SJCRH30 (cell line): ENCODE results near the gene CTNNAL1. TPM values are rescaled to one million over a fixed set of nuclear protein-coding genes. Genes with fewer than 3 reads are reported as not detected.
"Not testable (repeated sequence)": the region's sequence is repeated elsewhere in the genome, so short reads cannot be mapped to it uniquely, and the experiment has no call there.

Source experiments
- DNase-seq, 2 experiments: peaks; one replicate each; pipeline ENCODE4 v3.0.0-alpha.2; 2015 to 2020
- H3K27ac ChIP-seq: fragments of 250-450 bp; sonication (Bioruptor Pico); 2 replicates; pipeline ENCODE4 v1.5.1; 2020; ENCODE audit warnings: mild to moderate bottlenecking, moderate library complexity
- H3K27me3 ChIP-seq: fragments of 250-450 bp; sonication (Bioruptor Pico); 2 replicates; pipeline ENCODE4 v1.5.1; 2020; ENCODE audit warnings: mild to moderate bottlenecking, moderate library complexity
- H3K36me3 ChIP-seq: fragments of 250-450 bp; sonication (Bioruptor Pico); 2 replicates; pipeline ENCODE4 v1.5.1; 2020; ENCODE audit warnings: mild to moderate bottlenecking, moderate library complexity
- H3K4me1 ChIP-seq: fragments of 250-450 bp; sonication (Bioruptor Pico); 2 replicates; pipeline ENCODE4 v1.5.1; 2020; ENCODE audit warnings: mild to moderate bottlenecking, moderate library complexity
- H3K4me3 ChIP-seq: fragments of 250-450 bp; sonication (Bioruptor Pico); 2 replicates; pipeline ENCODE4 v1.5.1; 2020; ENCODE audit warnings: mild to moderate bottlenecking, moderate library complexity
- H3K9me3 ChIP-seq: fragments of 250-450 bp; sonication (Bioruptor Pico); replicated peaks from 2 replicates; pipeline ENCODE4 v1.5.1; 2020; ENCODE audit warnings: mild to moderate bottlenecking, moderate library complexity
- total RNA-seq: library from RNA; depleted of rRNA; stranded (reverse); fragments of >200 nt; shearing (Covaris generic); gene quantifications from 2 replicates; pipeline ENCODE4 v1.2.3, GENCODE V29; 2014; rRNA removed

Gene CTNNAL1
- total RNA-seq, 1 experiment from 2014 or later = 89.7 TPM

- H3K36me3 ChIP-seq = peaks cover 45% of the 10 kb centered on the region
- no peak overlapping the region for H3K27ac ChIP-seq
- peaks cover 14% of the 10 kb centered on the region for H3K4me1 ChIP-seq
- no peak overlapping the region for H3K4me3 ChIP-seq
- H3K27me3 ChIP-seq = no peaks in the 10 kb centered on the region
- no peaks in the 10 kb centered on the region for H3K9me3 ChIP-seq
- no peak for DNase-seq
Measured at GRCh38 chr9:108905494-108905893, 107.8 kb downstream of the CTNNAL1 start.

GRCh38 chr9:108904161-108904560, 109.1 kb downstream of the CTNNAL1 start:
- Histone ChIP-seq H3K27me3 (no peaks in the 10 kb centered on the region), H3K4me3 (no peak overlapping the region), H3K9me3 (no peaks in the 10 kb centered on the region), H3K4me1 (peaks cover 14% of the 10 kb centered on the region), H3K27ac (no peak overlapping the region), H3K36me3 (peaks cover 50% of the 10 kb centered on the region)
- no peak for DNase-seq

GRCh38 chr9:108903420-108904103, 109.7 kb downstream of the CTNNAL1 start:
- no peaks in the 10 kb centered on the region for H3K9me3 ChIP-seq
- DNase-seq = peak in 1 of 2 experiments; percentile 37
- H3K4me3 ChIP-seq = no peak overlapping the region
- no peak overlapping the region for H3K27ac ChIP-seq
- H3K4me1 ChIP-seq = peaks cover 14% of the 10 kb centered on the region
- peaks cover 50% of the 10 kb centered on the region for H3K36me3 ChIP-seq
- no peaks in the 10 kb centered on the region for H3K27me3 ChIP-seq

- Histone ChIP-seq H3K9me3 (no peaks in the 10 kb centered on the region), H3K4me1 (peaks cover 14% of the 10 kb centered on the region), H3K4me3 (no peak overlapping the region), H3K36me3 (peaks cover 42% of the 10 kb centered on the region), H3K27me3 (no peaks in the 10 kb centered on the region), H3K27ac (no peak overlapping the region)
- no peak for DNase-seq
Measured at GRCh38 chr9:108900176-108900575, 113.1 kb downstream of the CTNNAL1 start.

GRCh38 chr9:108899023-108899695, 114.1 kb downstream of the CTNNAL1 start:
- not testable (repeated sequence) for H3K27ac ChIP-seq, H3K9me3 ChIP-seq, DNase-seq, H3K4me3 ChIP-seq, H3K27me3 ChIP-seq, H3K4me1 ChIP-seq
- peaks cover 42% of the 10 kb centered on the region for H3K36me3 ChIP-seq

GRCh38 chr9:108897324-108898096, 115.8 kb downstream of the CTNNAL1 start:
- Histone ChIP-seq H3K27ac (no peak overlapping the region), H3K9me3 (no peaks in the 10 kb centered on the region), H3K4me1 (no peaks in the 10 kb centered on the region), H3K27me3 (no peaks in the 10 kb centered on the region), H3K36me3 (peaks cover 31% of the 10 kb centered on the region), H3K4me3 (no peak overlapping the region)
- no peak for DNase-seq

- Histone ChIP-seq H3K4me3 (no peak overlapping the region), H3K36me3 (peaks cover 19% of the 10 kb centered on the region), H3K27me3 (no peaks in the 10 kb centered on the region), H3K27ac (no peak overlapping the region), H3K4me1 (no peaks in the 10 kb centered on the region), H3K9me3 (no peaks in the 10 kb centered on the region)
- no peak for DNase-seq
Measured at GRCh38 chr9:108894225-108894997, 118.9 kb downstream of the CTNNAL1 start.

Other genes starting within 250 kb of the CTNNAL1 start
- gene ACTL7B, start 157.5 kb downstream of the CTNNAL1 start, total RNA-seq = not detected in 2 replicates
- gene ACTL7A, start 151.2 kb downstream of the CTNNAL1 start, total RNA-seq = not detected in 2 replicates
- 39.5 and 40.0 TPM in 2 replicates for gene ELP1, start 79.4 kb downstream of the CTNNAL1 start, total RNA-seq
- 21.1 and 22.9 TPM in 2 replicates for gene ABITRAM, start 79.1 kb downstream of the CTNNAL1 start, total RNA-seq
- gene TMEM245, start 106.4 kb upstream of the CTNNAL1 start, total RNA-seq = 49.7 and 50.7 TPM in 2 replicates
- 0.02 TPM in 1 of 2 replicates, not detected in the other for gene FRRS1L, start 153.8 kb upstream of the CTNNAL1 start, total RNA-seq